Kidney epithelial cell (primary cell): ENCODE results near the gene DCLRE1C. TPM values are rescaled to one million over a fixed set of nuclear protein-coding genes. Genes with fewer than 3 reads are reported as not detected.

Source experiments
- DNase-seq: peaks from one replicate; pipeline ENCODE4 v3.0.0-alpha.2; 2010; ENCODE audit warnings: low read depth
- H3K27me3 ChIP-seq: 2 replicates; pipeline ENCODE4 v1.6.0; 2011; ENCODE audit warnings: low read length; ENCODE audit not compliant: control insufficient read depth, insufficient read depth
- H3K36me3 ChIP-seq: 2 replicates; pipeline ENCODE4 v1.5.1; 2011; ENCODE audit warnings: low read length; ENCODE audit not compliant: control insufficient read depth, insufficient read depth
- H3K4me3 ChIP-seq: 2 replicates; pipeline ENCODE4 v1.5.1; 2011; ENCODE audit warnings: low read depth, mild to moderate bottlenecking, control low read depth, low read length
- total RNA-seq: library from RNA; depleted of rRNA; stranded (reverse); fragments of >200 nt; gene quantifications from 2 replicates; pipeline ENCODE4 v1.2.3, GENCODE V29; 2015
- TF ChIP-seq, protein P1 (sequence below): IDR thresholded peaks from 2 replicates; pipeline ENCODE4 v1.5.1; 2011; ENCODE audit warnings: mild to moderate bottlenecking, moderate library complexity, low read length, control low read depth, inconsistent platforms; ENCODE audit not compliant: insufficient read depth, poor library complexity, severe bottlenecking

The DCLRE1C gene
- total RNA-seq, 1 donor from 2014 or later: 10.3 TPM

DNA sequence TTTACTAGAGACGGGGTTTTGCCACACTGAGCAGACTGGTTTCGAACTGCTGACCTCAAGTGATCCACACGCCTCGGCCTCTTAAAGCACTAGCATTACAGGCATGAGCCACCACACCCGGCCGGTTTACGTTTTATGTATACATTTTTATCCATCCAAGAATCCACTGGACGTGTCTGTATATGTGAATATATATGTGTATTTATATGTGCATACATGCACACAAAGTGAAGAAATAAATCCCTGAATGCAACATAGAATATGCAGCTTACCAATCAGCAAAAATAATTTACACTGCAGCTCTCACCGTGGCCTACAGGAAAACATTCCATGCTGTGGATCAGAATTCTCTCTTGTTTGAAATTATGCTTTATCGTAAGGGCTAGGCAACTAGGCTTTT lies 23.3 kb downstream of the DCLRE1C start:
- no peaks in the 10 kb centered on the region for H3K27me3 ChIP-seq
- no peak overlapping the region for H3K4me3 ChIP-seq
- TF ChIP-seq, protein P1, sequence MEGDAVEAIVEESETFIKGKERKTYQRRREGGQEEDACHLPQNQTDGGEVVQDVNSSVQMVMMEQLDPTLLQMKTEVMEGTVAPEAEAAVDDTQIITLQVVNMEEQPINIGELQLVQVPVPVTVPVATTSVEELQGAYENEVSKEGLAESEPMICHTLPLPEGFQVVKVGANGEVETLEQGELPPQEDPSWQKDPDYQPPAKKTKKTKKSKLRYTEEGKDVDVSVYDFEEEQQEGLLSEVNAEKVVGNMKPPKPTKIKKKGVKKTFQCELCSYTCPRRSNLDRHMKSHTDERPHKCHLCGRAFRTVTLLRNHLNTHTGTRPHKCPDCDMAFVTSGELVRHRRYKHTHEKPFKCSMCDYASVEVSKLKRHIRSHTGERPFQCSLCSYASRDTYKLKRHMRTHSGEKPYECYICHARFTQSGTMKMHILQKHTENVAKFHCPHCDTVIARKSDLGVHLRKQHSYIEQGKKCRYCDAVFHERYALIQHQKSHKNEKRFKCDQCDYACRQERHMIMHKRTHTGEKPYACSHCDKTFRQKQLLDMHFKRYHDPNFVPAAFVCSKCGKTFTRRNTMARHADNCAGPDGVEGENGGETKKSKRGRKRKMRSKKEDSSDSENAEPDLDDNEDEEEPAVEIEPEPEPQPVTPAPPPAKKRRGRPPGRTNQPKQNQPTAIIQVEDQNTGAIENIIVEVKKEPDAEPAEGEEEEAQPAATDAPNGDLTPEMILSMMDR: no peak
- DNase-seq: no peak
- peaks cover 2% of the 10 kb centered on the region for H3K36me3 ChIP-seq

DNA sequence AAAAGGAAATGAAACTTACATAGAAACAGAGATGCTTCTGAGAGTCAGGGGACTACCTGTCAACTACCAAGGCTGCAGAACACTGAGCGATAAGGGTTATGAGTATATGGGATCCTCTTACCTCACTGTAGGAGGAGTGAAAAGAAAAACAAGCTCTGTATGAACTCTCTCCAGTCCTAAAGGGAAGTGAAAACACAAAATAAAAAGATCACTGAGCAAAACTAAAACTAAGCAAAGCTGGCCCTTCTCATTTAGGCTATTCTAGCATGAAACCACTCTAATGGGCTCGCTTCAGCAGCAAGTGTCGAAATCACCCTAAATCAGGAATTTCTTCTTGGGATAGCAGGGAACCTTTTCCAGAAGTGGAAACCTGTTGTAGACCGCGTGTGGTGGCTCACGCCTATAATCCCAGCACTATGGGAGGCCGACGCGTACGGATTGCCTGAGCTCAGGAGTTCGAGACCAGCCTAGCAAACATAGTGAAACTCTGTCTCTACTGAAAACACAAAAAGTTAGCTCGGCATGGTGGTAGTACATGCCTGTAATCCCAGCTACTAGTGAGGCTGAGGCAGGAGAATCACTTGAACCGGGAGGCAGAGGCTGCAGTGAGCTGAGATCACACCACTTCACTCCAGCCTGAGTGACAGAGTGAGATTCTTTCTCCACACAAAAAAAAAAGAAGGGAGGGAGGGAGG lies 27.0 kb downstream of the DCLRE1C start:
- Histone ChIP-seq H3K27me3 (no peaks in the 10 kb centered on the region), H3K36me3 (peaks cover 5% of the 10 kb centered on the region), H3K4me3 (no peak overlapping the region)
- no peak for DNase-seq
- TF ChIP-seq, protein P1: no peak

DNA sequence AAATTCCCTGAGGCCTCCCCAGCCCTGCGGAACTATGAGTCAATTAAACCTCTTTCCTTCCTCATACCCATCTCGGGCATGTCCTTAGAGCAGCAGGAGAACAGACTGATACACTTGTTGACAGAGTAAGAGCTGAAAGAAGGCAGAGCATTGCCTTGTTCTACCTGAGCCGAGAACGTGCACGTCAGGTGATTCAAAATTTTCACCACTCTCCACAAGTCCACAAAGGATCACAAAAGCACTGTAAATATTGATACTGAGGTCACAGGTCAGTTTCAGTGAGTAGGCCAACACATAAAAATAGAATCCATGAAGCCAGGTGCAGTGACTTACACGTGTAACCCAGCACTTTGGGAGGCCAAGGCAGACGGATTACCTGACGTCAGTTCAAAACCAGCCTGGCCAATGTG lies 27.8 kb downstream of the DCLRE1C start:
- TF ChIP-seq, protein P1: no peak
- Histone ChIP-seq H3K36me3 (peaks cover 6% of the 10 kb centered on the region), H3K27me3 (no peaks in the 10 kb centered on the region), H3K4me3 (no peak overlapping the region)
- DNase-seq: no peak

DNA sequence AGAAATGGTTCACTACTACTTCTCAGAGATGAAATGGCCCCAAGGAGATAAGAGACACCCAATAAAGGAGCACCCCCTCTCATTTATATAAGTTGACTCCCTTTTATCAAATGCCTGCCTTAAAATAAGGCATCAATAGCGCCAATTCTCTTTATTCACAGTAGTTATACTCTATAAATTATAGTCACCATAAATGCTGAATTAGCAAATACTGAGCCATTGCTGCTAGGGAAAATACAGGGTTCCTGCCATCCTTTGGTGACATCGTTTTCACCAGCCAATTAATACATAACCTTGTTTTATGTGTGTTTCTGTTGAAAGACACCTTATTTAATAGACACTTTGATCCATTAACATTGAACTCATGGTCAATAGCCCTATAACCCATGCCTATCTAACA lies 28.6 kb downstream of the DCLRE1C start:
- Histone ChIP-seq H3K27me3 (no peaks in the 10 kb centered on the region), H3K36me3 (peaks cover 6% of the 10 kb centered on the region), H3K4me3 (no peak overlapping the region)
- no peak for DNase-seq
- TF ChIP-seq, protein P1: no peak

DNA sequence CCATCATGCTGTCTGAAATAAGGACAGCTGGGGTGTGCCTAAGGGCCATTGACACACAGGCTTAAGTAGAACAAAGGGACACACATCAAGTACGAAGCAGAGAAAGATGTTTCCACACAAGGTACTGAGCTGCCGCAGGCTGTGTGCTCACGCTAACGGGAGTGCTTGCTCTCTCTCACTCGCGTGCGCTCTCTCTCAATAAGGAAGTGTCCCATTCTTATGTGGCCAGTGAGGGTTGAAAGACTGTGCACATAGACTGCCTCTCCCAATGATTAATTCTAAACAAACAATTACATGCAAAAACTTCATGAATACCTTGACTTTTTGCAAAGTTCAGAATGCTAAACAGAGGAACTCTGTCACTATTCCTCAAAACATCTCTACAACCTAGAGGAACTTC lies 29.9 kb downstream of the DCLRE1C start:
- DNase-seq: no peak
- Histone ChIP-seq H3K36me3 (peaks cover 6% of the 10 kb centered on the region), H3K4me3 (no peak overlapping the region), H3K27me3 (no peaks in the 10 kb centered on the region)
- TF ChIP-seq, protein P1: no peak

DNA sequence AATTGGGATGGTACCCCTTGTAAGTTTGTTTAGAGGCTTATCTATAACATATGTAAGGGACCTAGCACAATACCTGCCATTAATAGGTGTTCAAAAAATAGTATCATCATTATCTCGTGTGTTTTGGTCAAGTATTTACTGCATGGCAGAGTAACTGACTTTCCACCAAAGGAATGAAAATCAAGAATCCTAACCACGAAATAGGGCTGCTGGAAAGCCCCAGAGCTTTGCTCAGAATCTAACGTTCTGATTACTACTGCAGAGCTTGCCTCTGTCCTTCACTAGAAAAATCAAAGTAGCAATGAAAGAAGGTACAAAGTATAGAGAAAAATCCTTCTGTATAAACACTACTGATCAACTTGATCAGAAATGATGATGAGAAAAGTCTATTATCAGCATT lies 34.9 kb downstream of the DCLRE1C start:
- Histone ChIP-seq H3K36me3 (peaks cover 4% of the 10 kb centered on the region), H3K27me3 (no peaks in the 10 kb centered on the region), H3K4me3 (no peak overlapping the region)
- DNase-seq: no peak
- TF ChIP-seq, protein P1: no peak
